ENCODE data around the gene KRTAP10-12. TPM values are rescaled to one million over a fixed set of nuclear protein-coding genes. Genes with fewer than 3 reads are reported as not detected.

KRTAP10-12 gene
- total RNA-seq, 1 donor from 2014 or later: not detected

DNA sequence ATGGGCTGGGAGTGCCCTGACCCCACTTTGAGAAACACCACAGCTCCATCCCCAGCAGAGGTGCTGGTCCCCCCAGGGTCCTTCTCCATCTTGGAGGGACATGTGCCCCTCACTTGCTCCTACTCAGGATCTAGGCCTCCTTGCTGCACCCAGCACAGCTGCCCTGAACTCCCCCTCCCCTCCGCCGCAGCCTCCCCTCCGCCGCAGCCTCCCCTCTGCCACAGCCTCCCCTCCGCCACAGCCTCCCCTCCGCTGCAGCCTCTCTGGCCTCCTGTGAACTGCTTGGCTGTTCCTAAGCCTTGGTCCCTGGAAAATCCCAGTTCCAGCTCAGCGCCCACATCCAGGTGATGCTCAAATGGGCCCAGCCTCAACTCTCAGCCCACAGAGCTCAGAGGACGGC, 30.3 kb downstream of the KRTAP10-12 start:
- TF ChIP-seq CTCF (IDR thresholded peaks at IDR 0.05; ENCODE audit: unreplicated experiment): no peak
- no peaks in the 10 kb centered on the region for H3K36me3 Mint-ChIP-seq
- peaks cover 6% of the 10 kb centered on the region for H3K9me3 Mint-ChIP-seq
- DNase-seq (ENCODE audit: low spot score in 2 of 2, unreplicated experiment in 2 of 2): no peak
- H3K4me1 Mint-ChIP-seq: peaks cover 10% of the 10 kb centered on the region
- peaks cover 52% of the 10 kb centered on the region for H3K27me3 Mint-ChIP-seq (ENCODE audit: low read depth)
- H3K27ac Mint-ChIP-seq: no peak overlapping the region
- no peak overlapping the region for H3K4me3 Mint-ChIP-seq

DNA sequence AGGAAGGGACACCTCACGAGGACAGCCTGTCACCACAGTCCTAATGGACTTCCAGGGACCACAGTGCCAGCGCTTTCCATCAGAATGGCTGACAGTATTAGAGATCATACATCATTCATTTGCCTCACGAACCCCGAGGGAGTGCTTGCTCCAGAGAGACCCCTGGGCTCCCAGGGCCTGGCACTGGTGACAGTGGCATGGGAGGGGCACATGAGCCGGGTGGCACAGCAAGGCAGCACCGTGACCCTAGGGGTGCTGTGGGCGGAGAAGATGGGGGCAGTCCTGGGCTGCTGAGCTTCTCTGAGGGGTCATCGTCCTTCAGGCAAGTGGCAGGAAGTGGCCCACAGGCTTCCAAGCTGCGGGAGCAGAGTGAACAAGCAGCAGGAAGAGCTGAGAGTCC, 30.8 kb downstream of the KRTAP10-12 start:
- Mint-ChIP-seq H3K36me3 (no peaks in the 10 kb centered on the region), H3K4me1 (peaks cover 6% of the 10 kb centered on the region), H3K27me3 (ENCODE audit: low read depth) (peaks cover 48% of the 10 kb centered on the region), H3K9me3 (peaks cover 6% of the 10 kb centered on the region), H3K27ac (no peak overlapping the region), H3K4me3 (no peak overlapping the region)
- TF ChIP-seq CTCF (IDR thresholded peaks at IDR 0.05; ENCODE audit: unreplicated experiment): no peak
- DNase-seq (ENCODE audit: low spot score in 2 of 2, unreplicated experiment in 2 of 2): no peak

GRCh38 chr21:44728716-44729115, 31.7 kb downstream of the KRTAP10-12 start:
- Mint-ChIP-seq H3K9me3 (peaks cover 6% of the 10 kb centered on the region), H3K36me3 (no peaks in the 10 kb centered on the region), H3K27ac (no peak overlapping the region), H3K4me3 (no peak overlapping the region), H3K4me1 (no peaks in the 10 kb centered on the region), H3K27me3 (ENCODE audit: low read depth) (peaks cover 48% of the 10 kb centered on the region)
- DNase-seq (ENCODE audit: low spot score in 2 of 2, unreplicated experiment in 2 of 2): no peak
- TF ChIP-seq CTCF (IDR thresholded peaks at IDR 0.05; ENCODE audit: unreplicated experiment): no peak

GRCh38 chr21:44729336-44730027, 32.5 kb downstream of the KRTAP10-12 start:
- DNase-seq (ENCODE audit: low spot score in 2 of 2, unreplicated experiment in 2 of 2): no peak
- H3K36me3 Mint-ChIP-seq: no peaks in the 10 kb centered on the region
- H3K27me3 Mint-ChIP-seq (ENCODE audit: low read depth): peaks cover 46% of the 10 kb centered on the region
- H3K27ac Mint-ChIP-seq: no peak overlapping the region
- peaks cover 6% of the 10 kb centered on the region for H3K9me3 Mint-ChIP-seq
- no peaks in the 10 kb centered on the region for H3K4me1 Mint-ChIP-seq
- no peak overlapping the region for H3K4me3 Mint-ChIP-seq
- TF ChIP-seq CTCF (IDR thresholded peaks at IDR 0.05; ENCODE audit: unreplicated experiment): no peak

GRCh38 chr21:44730028-44730395, 33.0 kb downstream of the KRTAP10-12 start:
- Mint-ChIP-seq H3K27me3 (ENCODE audit: low read depth) (peaks cover 43% of the 10 kb centered on the region), H3K36me3 (no peaks in the 10 kb centered on the region), H3K4me3 (no peak overlapping the region), H3K27ac (no peak overlapping the region), H3K4me1 (no peaks in the 10 kb centered on the region), H3K9me3 (peaks cover 6% of the 10 kb centered on the region)
- DNase-seq (ENCODE audit: low spot score in 2 of 2, unreplicated experiment in 2 of 2): no peak
- no peak for TF ChIP-seq CTCF (IDR thresholded peaks at IDR 0.05; ENCODE audit: unreplicated experiment)

Measured in mesothelial cell of epicardium (in vitro differentiated cells).